ENCODE measurements around the gene GRIK5. TPM values are rescaled to one million over a fixed set of nuclear protein-coding genes. Genes with fewer than 3 reads are reported as not detected.

The GRIK5 gene
- polyA plus RNA-seq, 1 donor from 2014 or later, result 22.4 TPM

DNA sequence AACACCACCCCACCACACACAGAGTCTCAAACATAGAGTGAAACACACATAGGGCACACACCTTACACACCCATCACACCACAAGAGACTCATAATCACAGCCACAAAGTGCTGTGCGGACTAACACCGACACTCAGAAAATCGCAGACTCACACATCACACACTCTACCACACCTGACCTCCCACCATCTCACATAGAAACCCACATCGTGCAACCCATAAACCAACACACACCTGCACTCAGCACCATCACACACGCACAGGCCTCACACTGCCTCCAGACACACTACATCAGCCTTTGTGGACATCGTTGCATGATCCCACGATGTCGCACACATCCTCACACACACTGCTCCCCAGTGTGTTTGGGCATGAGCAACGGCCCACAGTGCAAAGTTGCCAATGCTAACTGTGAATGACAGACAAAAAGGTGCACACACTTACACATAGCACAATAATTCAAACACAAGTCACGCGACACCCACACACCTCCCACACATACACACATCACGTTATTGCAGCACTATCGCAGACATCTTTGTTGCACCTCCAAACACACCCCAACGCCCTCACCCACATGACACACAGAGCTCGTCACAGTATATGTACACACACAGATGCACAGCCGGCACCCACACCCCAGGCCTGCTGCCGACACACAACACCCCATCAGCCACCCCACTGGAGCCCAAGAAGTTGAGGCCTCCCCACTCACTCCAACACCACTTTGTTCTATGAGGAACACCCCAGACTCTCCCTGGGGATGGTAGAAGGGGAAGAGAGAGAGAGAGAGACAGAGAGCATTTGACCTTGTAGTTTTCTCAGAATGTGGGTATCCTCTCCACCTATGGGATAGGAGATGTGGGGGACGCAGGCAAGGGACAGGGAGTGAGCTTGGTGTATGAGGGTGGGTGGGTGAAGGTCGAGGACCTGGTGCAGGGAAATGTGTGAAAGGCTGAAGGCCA, 74.7 kb downstream of the GRIK5 start:
- no peak overlapping the region for H2AFZ ChIP-seq (ENCODE audit: low read depth, low read length)
- peak overlapping the region; percentile 89 for H3K4me2 ChIP-seq (ENCODE audit: low read length)
- H3K79me2 ChIP-seq (replicated peaks; ENCODE audit: insufficient read depth, low read length), result peaks cover 41% of the 10 kb centered on the region
- TF ChIP-seq SMC3 (conservative IDR thresholded peaks at IDR 0.05; ENCODE audit: poor library complexity) (no peak), TAF1 (IDR thresholded peaks at IDR 0.05; ENCODE audit: low read depth) (no peak), REST (IDR thresholded peaks at IDR 0.05; ENCODE audit: borderline replicate concordance) (no peak), POLR2AphosphoS5 (IDR thresholded peaks at IDR 0.05) (no peak)
- TF ChIP-seq, protein P1, sequence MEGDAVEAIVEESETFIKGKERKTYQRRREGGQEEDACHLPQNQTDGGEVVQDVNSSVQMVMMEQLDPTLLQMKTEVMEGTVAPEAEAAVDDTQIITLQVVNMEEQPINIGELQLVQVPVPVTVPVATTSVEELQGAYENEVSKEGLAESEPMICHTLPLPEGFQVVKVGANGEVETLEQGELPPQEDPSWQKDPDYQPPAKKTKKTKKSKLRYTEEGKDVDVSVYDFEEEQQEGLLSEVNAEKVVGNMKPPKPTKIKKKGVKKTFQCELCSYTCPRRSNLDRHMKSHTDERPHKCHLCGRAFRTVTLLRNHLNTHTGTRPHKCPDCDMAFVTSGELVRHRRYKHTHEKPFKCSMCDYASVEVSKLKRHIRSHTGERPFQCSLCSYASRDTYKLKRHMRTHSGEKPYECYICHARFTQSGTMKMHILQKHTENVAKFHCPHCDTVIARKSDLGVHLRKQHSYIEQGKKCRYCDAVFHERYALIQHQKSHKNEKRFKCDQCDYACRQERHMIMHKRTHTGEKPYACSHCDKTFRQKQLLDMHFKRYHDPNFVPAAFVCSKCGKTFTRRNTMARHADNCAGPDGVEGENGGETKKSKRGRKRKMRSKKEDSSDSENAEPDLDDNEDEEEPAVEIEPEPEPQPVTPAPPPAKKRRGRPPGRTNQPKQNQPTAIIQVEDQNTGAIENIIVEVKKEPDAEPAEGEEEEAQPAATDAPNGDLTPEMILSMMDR (IDR thresholded peaks at IDR 0.05; ENCODE audit: poor library complexity, severe bottlenecking), result no peak
- peaks cover under 1% of the 10 kb centered on the region for H3K27me3 ChIP-seq (ENCODE audit: insufficient read depth, low read depth, low read length)
- peak overlapping the region; percentile 100 for H3K4me3 ChIP-seq (ENCODE audit: low read length)
- H3K9me2 ChIP-seq (ENCODE audit: insufficient read depth, low read length), result no peaks in the 10 kb centered on the region
- H3K9ac ChIP-seq (ENCODE audit: low read length), result peak overlapping the region; percentile 95
- no peaks in the 10 kb centered on the region for H3K36me3 ChIP-seq (ENCODE audit: insufficient read depth, low read length)
- H4K20me1 ChIP-seq (ENCODE audit: insufficient read depth), result peaks cover 3% of the 10 kb centered on the region
- H3K9me3 ChIP-seq (ENCODE audit: low read length), result no peaks in the 10 kb centered on the region
- H3K27ac ChIP-seq (ENCODE audit: low read length), result peak overlapping the region; percentile 99
- peaks cover 11% of the 10 kb centered on the region for H3F3A ChIP-seq (ENCODE audit: insufficient read depth, low read length, poor library complexity, severe bottlenecking)

DNA sequence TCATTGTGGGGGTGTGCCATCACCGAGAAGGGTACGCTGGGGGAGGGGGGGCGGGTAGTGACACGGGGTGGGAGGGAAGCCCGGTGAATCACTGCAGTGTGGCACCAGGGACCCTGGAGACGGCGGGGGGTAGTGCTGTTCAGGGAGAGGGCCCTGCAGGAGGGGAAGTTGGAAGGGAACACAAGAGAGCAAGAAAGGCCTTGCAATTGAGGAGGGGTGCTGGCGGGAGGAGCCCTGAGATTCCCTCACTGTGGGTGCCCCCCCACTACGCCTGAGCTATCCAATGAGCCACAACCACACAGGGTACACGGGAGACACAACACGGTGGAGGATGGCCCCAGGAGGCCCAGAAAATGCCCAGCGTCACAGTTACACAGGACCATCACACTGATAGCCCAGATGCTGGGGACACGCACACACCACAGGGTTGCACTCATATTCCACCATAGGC, 75.5 kb downstream of the GRIK5 start:
- no peaks in the 10 kb centered on the region for H3K27me3 ChIP-seq (ENCODE audit: insufficient read depth, low read depth, low read length)

More for the DNA sequence above, 75.5 kb downstream of the GRIK5 start:
- Histone ChIP-seq H3K36me3 (ENCODE audit: insufficient read depth, low read length) (no peaks in the 10 kb centered on the region), H3K27ac (ENCODE audit: low read length) (peak overlapping the region; percentile 99), H3K9me3 (ENCODE audit: low read length) (no peaks in the 10 kb centered on the region), H4K20me1 (ENCODE audit: insufficient read depth) (peaks cover 3% of the 10 kb centered on the region), H3K79me2 (replicated peaks; ENCODE audit: insufficient read depth, low read length) (peaks cover 44% of the 10 kb centered on the region), H2AFZ (ENCODE audit: low read depth, low read length) (no peak overlapping the region), H3K4me2 (ENCODE audit: low read length) (peak overlapping the region; percentile 89), H3K9ac (ENCODE audit: low read length) (peak overlapping the region; percentile 95), H3K4me3 (ENCODE audit: low read length) (peak overlapping the region; percentile 100), H3F3A (ENCODE audit: insufficient read depth, low read length, poor library complexity, severe bottlenecking) (peaks cover 10% of the 10 kb centered on the region), H3K9me2 (ENCODE audit: insufficient read depth, low read length) (no peaks in the 10 kb centered on the region)
- TF ChIP-seq EP300 (conservative IDR thresholded peaks at IDR 0.05; ENCODE audit: poor library complexity, severe bottlenecking) (no peak), POLR2AphosphoS5 (IDR thresholded peaks at IDR 0.05) (peak; percentile 0), RAD21 (conservative IDR thresholded peaks at IDR 0.05) (no peak), EZH2 (IDR thresholded peaks at IDR 0.05; ENCODE audit: borderline replicate concordance, insufficient read depth, low read length, poor library complexity, severe bottlenecking) (no peak)
- TF ChIP-seq, protein P1 (IDR thresholded peaks at IDR 0.05; ENCODE audit: poor library complexity, severe bottlenecking), result no peak
